ENCODE measurements around the gene TM4SF5. TPM values are rescaled to one million over a fixed set of nuclear protein-coding genes. Genes with fewer than 3 reads are reported as not detected.

TM4SF5 gene
- total RNA-seq, 4 donors from 2014 or later, result not detected

DNA sequence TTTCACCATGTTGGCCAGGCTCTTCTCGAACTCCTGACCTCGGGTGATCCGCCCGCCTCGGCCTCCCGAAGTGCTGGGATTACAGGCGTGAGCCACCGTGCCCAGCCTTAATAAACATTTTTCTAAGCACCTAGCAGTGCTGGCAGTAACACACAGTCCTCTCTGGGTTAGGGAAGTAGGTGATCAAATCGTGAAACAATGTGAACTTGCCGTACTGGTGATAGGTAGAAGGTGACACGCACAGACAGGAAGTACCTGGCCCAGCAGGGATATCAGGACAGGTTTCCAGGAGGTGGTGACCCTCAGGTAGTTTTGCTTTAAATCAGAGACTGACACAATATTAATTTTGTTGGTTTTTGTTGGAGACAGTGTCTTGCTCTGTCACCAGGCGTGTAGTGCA is 39.8 kb downstream of the TM4SF5 start:
- Histone ChIP-seq H3K4me1 (peaks cover 0 to 10% of the 10 kb centered on the region in 2 donors), H3K9me3 (no peaks in the 10 kb centered on the region), H3K36me3 (no peaks in the 10 kb centered on the region), H3K27ac (no peak overlapping the region), H3K4me3 (no peak overlapping the region), H3K27me3 (no peaks in the 10 kb centered on the region)
- TF ChIP-seq, protein P1, sequence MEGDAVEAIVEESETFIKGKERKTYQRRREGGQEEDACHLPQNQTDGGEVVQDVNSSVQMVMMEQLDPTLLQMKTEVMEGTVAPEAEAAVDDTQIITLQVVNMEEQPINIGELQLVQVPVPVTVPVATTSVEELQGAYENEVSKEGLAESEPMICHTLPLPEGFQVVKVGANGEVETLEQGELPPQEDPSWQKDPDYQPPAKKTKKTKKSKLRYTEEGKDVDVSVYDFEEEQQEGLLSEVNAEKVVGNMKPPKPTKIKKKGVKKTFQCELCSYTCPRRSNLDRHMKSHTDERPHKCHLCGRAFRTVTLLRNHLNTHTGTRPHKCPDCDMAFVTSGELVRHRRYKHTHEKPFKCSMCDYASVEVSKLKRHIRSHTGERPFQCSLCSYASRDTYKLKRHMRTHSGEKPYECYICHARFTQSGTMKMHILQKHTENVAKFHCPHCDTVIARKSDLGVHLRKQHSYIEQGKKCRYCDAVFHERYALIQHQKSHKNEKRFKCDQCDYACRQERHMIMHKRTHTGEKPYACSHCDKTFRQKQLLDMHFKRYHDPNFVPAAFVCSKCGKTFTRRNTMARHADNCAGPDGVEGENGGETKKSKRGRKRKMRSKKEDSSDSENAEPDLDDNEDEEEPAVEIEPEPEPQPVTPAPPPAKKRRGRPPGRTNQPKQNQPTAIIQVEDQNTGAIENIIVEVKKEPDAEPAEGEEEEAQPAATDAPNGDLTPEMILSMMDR (IDR thresholded peaks at IDR 0.05), result no peak
- TF ChIP-seq POLR2A (IDR thresholded peaks at IDR 0.05), result no peak
- intact Hi-C loops (cut with DNase I; ENCODE audit: low total_unique reads), result no loop called here
- DNase-seq, result no peak

DNA sequence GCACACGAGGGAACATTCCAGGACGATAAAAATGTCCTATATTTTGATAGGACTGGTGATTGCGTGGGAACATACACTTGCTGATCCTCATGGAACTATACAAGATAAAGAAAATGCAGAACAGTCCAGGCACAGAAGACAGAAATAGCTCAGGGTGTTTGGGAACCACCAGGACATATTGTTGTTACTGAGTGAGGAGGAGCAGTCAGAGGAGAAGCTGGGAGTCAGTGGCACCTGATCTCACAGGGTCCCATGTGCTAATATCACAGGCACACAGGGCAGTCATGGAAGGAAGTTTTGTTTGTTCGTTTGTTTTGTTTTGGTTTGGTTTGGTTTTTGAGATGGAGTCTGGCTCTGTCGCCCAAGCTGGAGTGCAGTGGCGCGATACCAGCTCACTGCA is 41.0 kb downstream of the TM4SF5 start:
- no peak for DNase-seq
- Histone ChIP-seq H3K4me3 (no peak overlapping the region), H3K36me3 (no peaks in the 10 kb centered on the region), H3K27me3 (no peaks in the 10 kb centered on the region), H3K4me1 (peaks cover 0 to 9% of the 10 kb centered on the region in 2 donors), H3K9me3 (no peaks in the 10 kb centered on the region), H3K27ac (no peak overlapping the region)
- TF ChIP-seq POLR2A (IDR thresholded peaks at IDR 0.05), result no peak
- TF ChIP-seq, protein P1 (IDR thresholded peaks at IDR 0.05), result no peak
- intact Hi-C loops (cut with DNase I; ENCODE audit: low total_unique reads), result no loop called here

DNA sequence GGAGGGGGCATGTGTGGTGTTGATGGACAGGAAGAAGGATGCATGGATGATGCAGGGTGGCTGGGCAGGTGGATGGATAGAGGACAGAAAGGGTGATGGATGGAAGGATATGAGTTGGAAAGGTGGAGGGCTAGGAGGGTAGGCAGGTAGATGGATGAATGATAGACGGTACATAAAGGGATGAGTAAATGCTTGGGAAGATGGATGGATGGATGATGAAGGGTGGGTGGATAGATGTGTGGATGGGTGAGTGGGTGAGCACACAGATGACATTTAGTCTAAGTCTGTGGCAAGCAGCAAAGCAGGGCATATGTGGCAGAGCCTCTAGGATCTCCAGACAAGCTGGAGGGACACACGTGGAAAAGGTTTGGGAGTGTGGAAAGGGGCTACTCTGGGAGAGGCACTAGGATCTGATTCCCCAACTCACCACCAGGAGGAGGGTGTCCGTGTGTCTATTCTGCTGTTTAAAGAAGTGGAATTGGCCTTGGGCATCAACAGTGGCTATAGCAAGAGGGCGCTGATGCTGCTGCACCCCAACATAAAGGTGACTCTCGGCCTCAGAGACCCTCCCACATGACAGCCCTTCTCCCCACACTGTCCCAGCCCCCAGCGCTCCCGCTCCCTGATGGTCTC is 43.5 kb downstream of the TM4SF5 start:
- H3K9me3 ChIP-seq, result no peaks in the 10 kb centered on the region

DNA sequence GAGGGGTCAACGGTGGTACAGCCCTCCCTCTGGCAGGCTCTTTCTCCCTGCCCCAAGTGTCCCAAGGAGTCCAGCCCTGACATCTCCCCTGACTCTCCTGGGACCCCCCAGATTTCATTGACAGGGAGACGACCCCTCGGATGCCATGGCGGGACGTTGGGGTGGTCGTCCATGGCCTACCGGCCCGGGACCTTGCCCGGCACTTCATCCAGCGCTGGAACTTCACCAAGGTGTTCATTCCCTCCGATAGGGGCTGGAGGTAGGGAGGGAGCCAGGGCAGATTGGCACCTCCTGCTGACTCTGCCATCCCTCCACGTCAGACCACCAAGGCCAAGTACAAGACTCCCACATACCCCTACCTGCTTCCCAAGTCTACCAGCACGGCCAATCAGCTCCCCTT is 45.1 kb downstream of the TM4SF5 start:
- Histone ChIP-seq H3K4me1 (no peaks in the 10 kb centered on the region), H3K36me3 (no peaks in the 10 kb centered on the region), H3K27ac (no peak overlapping the region), H3K4me3 (no peak overlapping the region), H3K9me3 (no peaks in the 10 kb centered on the region), H3K27me3 (no peaks in the 10 kb centered on the region)
- TF ChIP-seq, protein P1 (IDR thresholded peaks at IDR 0.05), result no peak
- no peak for TF ChIP-seq POLR2A (IDR thresholded peaks at IDR 0.05)
- DNase-seq, result no peak
- intact Hi-C loops (cut with DNase I; ENCODE audit: low total_unique reads), result no loop called here

More for the DNA sequence above, 43.5 kb downstream of the TM4SF5 start:
- Histone ChIP-seq H3K36me3 (no peaks in the 10 kb centered on the region), H3K27ac (no peak overlapping the region), H3K4me3 (no peak overlapping the region), H3K4me1 (no peaks in the 10 kb centered on the region), H3K27me3 (no peaks in the 10 kb centered on the region)
- TF ChIP-seq, protein P1 (IDR thresholded peaks at IDR 0.05), result no peak
- TF ChIP-seq POLR2A (IDR thresholded peaks at IDR 0.05), result no peak
- no peak for DNase-seq
- intact Hi-C loops (cut with DNase I; ENCODE audit: low total_unique reads), result no loop called here

DNA sequence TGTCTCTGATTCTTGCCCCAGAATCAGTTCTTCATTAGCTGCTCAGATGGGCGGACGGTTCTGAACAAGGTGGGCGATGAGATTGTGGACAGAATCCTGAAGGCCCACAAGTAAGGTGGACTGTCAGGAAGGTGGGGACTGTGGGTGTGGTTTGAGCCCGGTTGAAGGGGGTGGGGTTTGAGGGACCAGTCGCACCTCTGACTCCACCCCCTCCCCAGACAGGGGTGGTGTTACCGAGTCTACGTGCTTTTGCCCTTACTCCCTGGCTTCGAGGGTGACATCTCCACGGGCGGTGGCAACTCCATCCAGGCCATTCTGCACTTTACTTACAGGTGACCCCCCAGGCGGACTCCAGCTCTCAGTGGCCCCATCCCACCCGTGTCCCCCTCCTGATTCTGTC is 46.6 kb downstream of the TM4SF5 start:
- TF ChIP-seq POLR2A (IDR thresholded peaks at IDR 0.05), result no peak
- TF ChIP-seq, protein P1 (IDR thresholded peaks at IDR 0.05), result no peak
- Histone ChIP-seq H3K4me1 (no peaks in the 10 kb centered on the region), H3K27me3 (no peaks in the 10 kb centered on the region), H3K4me3 (no peak overlapping the region), H3K27ac (no peak overlapping the region), H3K9me3 (no peaks in the 10 kb centered on the region), H3K36me3 (no peaks in the 10 kb centered on the region)
- intact Hi-C loops (cut with DNase I; ENCODE audit: low total_unique reads), result no loop called here
- no peak for DNase-seq

Measured in uterus (tissue), 4 donors.